ENCODE data around the gene EVPL.
"Not testable (repeated sequence)": the region's sequence is repeated elsewhere in the genome, so short reads cannot be mapped to it uniquely, and the experiment has no call there.

Gene EVPL

DNA sequence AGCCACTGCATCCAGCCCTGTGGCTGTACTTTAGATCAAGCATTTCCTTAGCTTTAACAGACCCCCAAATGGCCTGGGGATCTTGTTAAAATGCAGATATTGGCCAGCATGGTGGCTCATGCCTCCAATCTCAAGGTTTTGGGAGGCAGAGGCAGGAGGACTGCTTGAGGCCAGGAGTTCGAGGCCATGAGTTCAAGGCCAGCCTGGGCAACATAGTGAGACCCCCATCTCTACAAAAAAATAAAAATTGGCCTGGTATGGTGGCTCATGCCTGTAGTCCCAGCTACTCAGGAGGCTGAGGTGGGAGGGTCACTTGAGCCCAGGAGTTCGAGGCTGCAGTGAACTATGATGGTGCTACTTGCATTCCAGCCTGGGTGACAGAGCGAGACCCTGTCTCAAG, 15.8 kb upstream of the EVPL start:
- not testable (repeated sequence) for H3K9me3 ChIP-seq (ENCODE audit: control insufficient read depth, insufficient read depth, low read depth, low read length); H3K4me3 ChIP-seq (ENCODE audit: low read depth, low read length); H3K27ac ChIP-seq (ENCODE audit: extremely low read depth, low read depth, low read length); H3K4me1 ChIP-seq (ENCODE audit: control insufficient read depth, insufficient read depth, low read length)
- ChIA-PET CTCF (interaction anchor here (0.6 to 2.4 kb wide), 5 partner anchors 26 to 79 kb away, joined by 3 to 20 read pairs (median 3); no protein-coding TSS in a partner anchor), POLR2A (interaction anchor here (1.0 to 1.2 kb wide), 2 partner anchors 11 to 13 kb away, joined by 3 to 4 read pairs; no protein-coding TSS in a partner anchor)
- peaks cover 73 to 99% of the 10 kb centered on the region in 2 experiments for H3K36me3 ChIP-seq (ENCODE audit: control insufficient read depth in 2 of 2, insufficient read depth in 1 of 2, low read length in 2 of 2)
- TF ChIP-seq ZNF121 (tag by site-specific recombination; IDR thresholded peaks at IDR 0.05) = peak; percentile 85

- TF ChIP-seq MEIS1 (CRISPR knock-in tag; IDR thresholded peaks at IDR 0.05; ENCODE audit: borderline replicate concordance) (no peak), ZNF670 (tag by site-specific recombination; IDR thresholded peaks at IDR 0.05; ENCODE audit: low read depth) (no peak), ZNF23 (tag by site-specific recombination; IDR thresholded peaks at IDR 0.05; ENCODE audit: borderline replicate concordance) (no peak), PRDM6 (tag by site-specific recombination; IDR thresholded peaks at IDR 0.05) (no peak), PRDM2 (tag by site-specific recombination; IDR thresholded peaks at IDR 0.05; ENCODE audit: borderline replicate concordance) (no peak), ZNF768 (tag by site-specific recombination; IDR thresholded peaks at IDR 0.05) (no peak), ZNF555 (tag by site-specific recombination; conservative IDR thresholded peaks at IDR 0.05) (no peak), KLF8 (tag by site-specific recombination; IDR thresholded peaks at IDR 0.05) (no peak), ZBTB8A (tag by site-specific recombination; IDR thresholded peaks at IDR 0.05) (no peak), GLIS1 (tag by site-specific recombination; IDR thresholded peaks at IDR 0.05) (no peak), ZNF16 (tag by site-specific recombination; IDR thresholded peaks at IDR 0.05; ENCODE audit: low read depth) (no peak), ZBTB1 (tag by site-specific recombination; IDR thresholded peaks at IDR 0.05) (no peak)
- TF ChIP-seq, protein P1, sequence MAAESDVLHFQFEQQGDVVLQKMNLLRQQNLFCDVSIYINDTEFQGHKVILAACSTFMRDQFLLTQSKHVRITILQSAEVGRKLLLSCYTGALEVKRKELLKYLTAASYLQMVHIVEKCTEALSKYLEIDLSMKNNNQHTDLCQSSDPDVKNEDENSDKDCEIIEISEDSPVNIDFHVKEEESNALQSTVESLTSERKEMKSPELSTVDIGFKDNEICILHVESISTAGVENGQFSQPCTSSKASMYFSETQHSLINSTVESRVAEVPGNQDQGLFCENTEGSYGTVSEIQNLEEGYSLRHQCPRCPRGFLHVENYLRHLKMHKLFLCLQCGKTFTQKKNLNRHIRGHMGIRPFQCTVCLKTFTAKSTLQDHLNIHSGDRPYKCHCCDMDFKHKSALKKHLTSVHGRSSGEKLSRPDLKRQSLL (tag by site-specific recombination; IDR thresholded peaks at IDR 0.05) = no peak
- TF ChIP-seq, protein P2, sequence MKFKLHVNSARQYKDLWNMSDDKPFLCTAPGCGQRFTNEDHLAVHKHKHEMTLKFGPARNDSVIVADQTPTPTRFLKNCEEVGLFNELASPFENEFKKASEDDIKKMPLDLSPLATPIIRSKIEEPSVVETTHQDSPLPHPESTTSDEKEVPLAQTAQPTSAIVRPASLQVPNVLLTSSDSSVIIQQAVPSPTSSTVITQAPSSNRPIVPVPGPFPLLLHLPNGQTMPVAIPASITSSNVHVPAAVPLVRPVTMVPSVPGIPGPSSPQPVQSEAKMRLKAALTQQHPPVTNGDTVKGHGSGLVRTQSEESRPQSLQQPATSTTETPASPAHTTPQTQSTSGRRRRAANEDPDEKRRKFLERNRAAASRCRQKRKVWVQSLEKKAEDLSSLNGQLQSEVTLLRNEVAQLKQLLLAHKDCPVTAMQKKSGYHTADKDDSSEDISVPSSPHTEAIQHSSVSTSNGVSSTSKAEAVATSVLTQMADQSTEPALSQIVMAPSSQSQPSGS (tag by site-specific recombination; IDR thresholded peaks at IDR 0.05; ENCODE audit: low read depth) = no peak
- Histone ChIP-seq H3K4me1 (ENCODE audit: control insufficient read depth, insufficient read depth, low read length) (no peaks in the 10 kb centered on the region), H3K4me3 (ENCODE audit: low read depth, low read length) (no peak overlapping the region), H3K27ac (ENCODE audit: extremely low read depth, low read depth, low read length) (no peak overlapping the region), H3K36me3 (ENCODE audit: control insufficient read depth in 2 of 2, insufficient read depth in 1 of 2, low read length in 2 of 2) (peaks cover 54 to 87% of the 10 kb centered on the region in 2 experiments), H3K9me3 (ENCODE audit: control insufficient read depth, insufficient read depth, low read depth, low read length) (no peaks in the 10 kb centered on the region)
- ChIA-PET CTCF (interaction anchor here (0.7 to 2.4 kb wide), 4 partner anchors 17 to 35 kb away, joined by 3 to 20 read pairs (median 4); no protein-coding TSS in a partner anchor), POLR2A (no interaction called here)
These were observed 13.3 kb upstream of the EVPL start for GRCh38 chr17:76040376-76040775.

Data from HEK293 (cell line).